Measurements from ENCODE around the gene RAB36. TPM values are rescaled to one million over a fixed set of nuclear protein-coding genes. Genes with fewer than 3 reads are reported as not detected.

Gene RAB36
- total RNA-seq, 1 donor from 2014 or later: 0.08 TPM

- no peaks in the 10 kb centered on the region for H3K9me3 Mint-ChIP-seq
- H3K27me3 Mint-ChIP-seq (ENCODE audit: insufficient read depth): peaks cover 11% of the 10 kb centered on the region
- no peaks in the 10 kb centered on the region for H3K36me3 Mint-ChIP-seq (ENCODE audit: low read depth)
- H3K4me3 Mint-ChIP-seq: no peak overlapping the region
- no peak overlapping the region for H3K27ac Mint-ChIP-seq
- intact Hi-C loops (cut with micrococcal nuclease): no loop called here
- no peaks in the 10 kb centered on the region for H3K4me1 Mint-ChIP-seq (ENCODE audit: low read depth)
- no peak for DNase-seq (ENCODE audit: low spot score)
Measured at GRCh38 chr22:23169043-23169406, 23.7 kb downstream of the RAB36 start.

GRCh38 chr22:23175817-23176644 lies 30.8 kb downstream of the RAB36 start:
- Mint-ChIP-seq H3K9me3 (peaks cover 16% of the 10 kb centered on the region), H3K27ac (peak overlapping the region; percentile 50), H3K27me3 (ENCODE audit: insufficient read depth) (no peaks in the 10 kb centered on the region), H3K4me3 (no peak overlapping the region), H3K36me3 (ENCODE audit: low read depth) (peaks cover 8% of the 10 kb centered on the region), H3K4me1 (ENCODE audit: low read depth) (peaks cover 30% of the 10 kb centered on the region)
- intact Hi-C loops (cut with micrococcal nuclease): no loop called here
- no peak for DNase-seq (ENCODE audit: low spot score)

GRCh38 chr22:23176645-23177027 lies 31.4 kb downstream of the RAB36 start:
- no peaks in the 10 kb centered on the region for H3K27me3 Mint-ChIP-seq (ENCODE audit: insufficient read depth)
- DNase-seq (ENCODE audit: low spot score): no peak
- peaks cover 16% of the 10 kb centered on the region for H3K9me3 Mint-ChIP-seq
- H3K4me1 Mint-ChIP-seq (ENCODE audit: low read depth): peaks cover 30% of the 10 kb centered on the region
- peaks cover 8% of the 10 kb centered on the region for H3K36me3 Mint-ChIP-seq (ENCODE audit: low read depth)
- intact Hi-C loops (cut with micrococcal nuclease): no loop called here
- H3K4me3 Mint-ChIP-seq: no peak overlapping the region
- peak overlapping the region; percentile 50 for H3K27ac Mint-ChIP-seq

GRCh38 chr22:23177197-23177596 lies 31.9 kb downstream of the RAB36 start:
- Mint-ChIP-seq H3K4me3 (no peak overlapping the region), H3K27ac (no peak overlapping the region), H3K4me1 (ENCODE audit: low read depth) (peaks cover 35% of the 10 kb centered on the region), H3K36me3 (ENCODE audit: low read depth) (peaks cover 12% of the 10 kb centered on the region), H3K27me3 (ENCODE audit: insufficient read depth) (no peaks in the 10 kb centered on the region), H3K9me3 (peaks cover 16% of the 10 kb centered on the region)
- no peak for DNase-seq (ENCODE audit: low spot score)
- intact Hi-C loops (cut with micrococcal nuclease): no loop called here

GRCh38 chr22:23178512-23179254 lies 33.4 kb downstream of the RAB36 start:
- no peaks in the 10 kb centered on the region for H3K27me3 Mint-ChIP-seq (ENCODE audit: insufficient read depth)
- peak overlapping the region; percentile 85 for H3K4me3 Mint-ChIP-seq
- intact Hi-C loops (cut with micrococcal nuclease): loop anchor here (1.0 kb wide), 1 partner anchor 103 kb away; no protein-coding TSS in a partner anchor
- H3K27ac Mint-ChIP-seq: peak overlapping the region; percentile 33
- H3K4me1 Mint-ChIP-seq (ENCODE audit: low read depth): peaks cover 50% of the 10 kb centered on the region
- H3K36me3 Mint-ChIP-seq (ENCODE audit: low read depth): peaks cover 23% of the 10 kb centered on the region
- peak; percentile 42 for DNase-seq (ENCODE audit: low spot score)
- peaks cover 16% of the 10 kb centered on the region for H3K9me3 Mint-ChIP-seq

- no peak for DNase-seq (ENCODE audit: low spot score)
- intact Hi-C loops (cut with micrococcal nuclease): loop anchor here (1.0 kb wide), 1 partner anchor 37 kb away; no protein-coding TSS in a partner anchor
- peaks cover 16% of the 10 kb centered on the region for H3K9me3 Mint-ChIP-seq
- peaks cover 59% of the 10 kb centered on the region for H3K4me1 Mint-ChIP-seq (ENCODE audit: low read depth)
- peaks cover 24% of the 10 kb centered on the region for H3K36me3 Mint-ChIP-seq (ENCODE audit: low read depth)
- H3K27ac Mint-ChIP-seq: peak overlapping the region; percentile 81
- peak overlapping the region; percentile 85 for H3K4me3 Mint-ChIP-seq
- no peaks in the 10 kb centered on the region for H3K27me3 Mint-ChIP-seq (ENCODE audit: insufficient read depth)
Measured at GRCh38 chr22:23179381-23180299, 34.4 kb downstream of the RAB36 start.

- Mint-ChIP-seq H3K27ac (peak within 1 kb of the TSS; percentile 81), H3K9me3 (peaks cover 16% of the 10 kb centered on the region), H3K4me1 (ENCODE audit: low read depth) (peaks cover 66% of the 10 kb centered on the region), H3K27me3 (ENCODE audit: insufficient read depth) (no peaks in the 10 kb centered on the region), H3K4me3 (peak within 1 kb of the TSS; percentile 92), H3K36me3 (ENCODE audit: low read depth) (peaks cover 26% of the 10 kb centered on the region)
- DNase-seq (ENCODE audit: low spot score): peak; percentile 58
- intact Hi-C loops (cut with micrococcal nuclease): loop anchor here (1.0 kb wide), 1 partner anchor 38 kb away; no protein-coding TSS in a partner anchor
Measured at GRCh38 chr22:23180301-23180892, 35.1 kb downstream of the RAB36 start, which contains the start of gene BCR. Gene BCR, plus strand, starts transcription at chr22:23180509. Its CDS starts 452 bp downstream, at chr22:23180961.

- Mint-ChIP-seq H3K36me3 (ENCODE audit: low read depth) (peaks cover 26% of the 10 kb centered on the region), H3K9me3 (peaks cover 11% of the 10 kb centered on the region), H3K27me3 (ENCODE audit: insufficient read depth) (no peaks in the 10 kb centered on the region), H3K27ac (peak overlapping the region; percentile 95), H3K4me1 (ENCODE audit: low read depth) (peaks cover 66% of the 10 kb centered on the region), H3K4me3 (peak overlapping the region; percentile 92)
- DNase-seq (ENCODE audit: low spot score): peak; percentile 17
- intact Hi-C loops (cut with micrococcal nuclease): loop anchor here (1.0 kb wide), 1 partner anchor 39 kb away; no protein-coding TSS in a partner anchor
Measured at GRCh38 chr22:23180893-23181720, 35.8 kb downstream of the RAB36 start.

GRCh38 chr22:23181721-23182308 lies 36.5 kb downstream of the RAB36 start:
- H3K36me3 Mint-ChIP-seq (ENCODE audit: low read depth): peaks cover 27% of the 10 kb centered on the region
- peak; percentile 5 for DNase-seq (ENCODE audit: low spot score)
- no peaks in the 10 kb centered on the region for H3K27me3 Mint-ChIP-seq (ENCODE audit: insufficient read depth)
- peak overlapping the region; percentile 92 for H3K4me3 Mint-ChIP-seq
- peaks cover 64% of the 10 kb centered on the region for H3K4me1 Mint-ChIP-seq (ENCODE audit: low read depth)
- peaks cover 5% of the 10 kb centered on the region for H3K9me3 Mint-ChIP-seq
- H3K27ac Mint-ChIP-seq: peak overlapping the region; percentile 95
- intact Hi-C loops (cut with micrococcal nuclease): loop anchor here (1.0 kb wide), 3 partner anchors 34 to 58 kb away; no protein-coding TSS in a partner anchor

GRCh38 chr22:23182309-23183060 lies 37.2 kb downstream of the RAB36 start:
- Mint-ChIP-seq H3K27ac (peak overlapping the region; percentile 95), H3K27me3 (ENCODE audit: insufficient read depth) (no peaks in the 10 kb centered on the region), H3K9me3 (no peaks in the 10 kb centered on the region), H3K36me3 (ENCODE audit: low read depth) (peaks cover 25% of the 10 kb centered on the region), H3K4me3 (peak overlapping the region; percentile 92), H3K4me1 (ENCODE audit: low read depth) (peaks cover 65% of the 10 kb centered on the region)
- DNase-seq (ENCODE audit: low spot score): peak; percentile 47
- intact Hi-C loops (cut with micrococcal nuclease): loop anchor here (1.0 kb wide), 3 partner anchors 34 to 58 kb away; no protein-coding TSS in a partner anchor

Measured in activated T-helper 1 cell treated with anti-CD3 and anti-CD28 coated beads, Interleukin-12 subunit alpha, Interleukin-12 subunit beta, Interleukin-2, Interleukin-4 antibody, amounts not matched to agents 30 ng/mL and 10 ng/mL and 1 ng/mL, durations not matched to agents 14 hours and 24 hours and 36 hours (primary cell).